Bronchus fibroblast of lung (primary cell): ENCODE measurements around the gene WFDC13. TPM values are rescaled to one million over a fixed set of nuclear protein-coding genes. Genes with fewer than 3 reads are reported as not detected.

Source experiments
- total RNA-seq: library from RNA; depleted of rRNA; stranded (reverse); fragments of >200 nt; gene quantifications from 2 replicates; pipeline ENCODE4 v1.2.3, GENCODE V29; 2015

WFDC13 gene, protein sequence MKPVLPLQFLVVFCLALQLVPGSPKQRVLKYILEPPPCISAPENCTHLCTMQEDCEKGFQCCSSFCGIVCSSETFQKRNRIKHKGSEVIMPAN
- total RNA-seq = not detected in 2 replicates

DNA sequence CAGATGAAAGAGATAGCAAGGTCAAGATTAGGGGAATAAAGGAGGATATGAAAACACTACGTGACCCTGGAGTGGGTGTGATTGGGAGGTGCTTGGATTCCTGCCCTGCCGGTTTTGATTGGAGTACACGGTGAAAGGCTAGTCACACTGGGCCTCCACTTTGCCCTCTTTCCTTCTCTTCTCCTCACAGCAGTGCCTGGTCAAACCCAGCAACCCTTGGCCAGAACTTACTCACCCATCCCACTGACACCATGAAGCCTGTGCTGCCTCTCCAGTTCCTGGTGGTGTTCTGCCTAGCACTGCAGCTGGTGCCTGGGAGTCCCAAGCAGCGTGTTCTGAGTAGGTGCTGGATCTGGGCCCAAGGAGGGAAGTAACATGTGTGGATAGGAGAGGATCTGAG is at the start of gene WFDC13:
Gene WFDC13, plus strand, starts transcription at position 166 of the 400 bp plus-strand sequence. Its CDS starts 86 bp downstream, at position 252.

DNA sequence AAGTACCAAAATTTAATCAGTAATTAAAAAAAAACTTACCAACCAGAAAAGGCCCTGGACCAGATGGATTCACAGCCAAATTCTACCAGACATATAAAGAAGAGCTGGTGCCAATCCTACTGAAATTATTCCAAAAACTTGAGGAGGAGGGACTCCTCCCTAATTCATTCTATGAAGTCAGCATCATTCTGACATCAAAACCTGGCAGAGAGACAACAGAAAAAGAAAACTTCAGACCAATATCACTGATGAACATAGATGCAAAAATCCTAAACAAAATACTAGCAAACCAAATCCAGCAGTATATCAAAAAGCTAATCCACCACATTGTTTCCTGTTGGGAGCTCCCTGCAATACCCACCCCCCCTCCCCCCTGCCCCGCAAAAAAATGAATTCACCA is 31.7 kb upstream of the WFDC13 start, which contains the start of gene WFDC11:
Gene WFDC11, minus strand, starts transcription at position 101 of the 400 bp plus-strand sequence. CDS start 19,639 bp downstream, outside the sequence.

DNA sequence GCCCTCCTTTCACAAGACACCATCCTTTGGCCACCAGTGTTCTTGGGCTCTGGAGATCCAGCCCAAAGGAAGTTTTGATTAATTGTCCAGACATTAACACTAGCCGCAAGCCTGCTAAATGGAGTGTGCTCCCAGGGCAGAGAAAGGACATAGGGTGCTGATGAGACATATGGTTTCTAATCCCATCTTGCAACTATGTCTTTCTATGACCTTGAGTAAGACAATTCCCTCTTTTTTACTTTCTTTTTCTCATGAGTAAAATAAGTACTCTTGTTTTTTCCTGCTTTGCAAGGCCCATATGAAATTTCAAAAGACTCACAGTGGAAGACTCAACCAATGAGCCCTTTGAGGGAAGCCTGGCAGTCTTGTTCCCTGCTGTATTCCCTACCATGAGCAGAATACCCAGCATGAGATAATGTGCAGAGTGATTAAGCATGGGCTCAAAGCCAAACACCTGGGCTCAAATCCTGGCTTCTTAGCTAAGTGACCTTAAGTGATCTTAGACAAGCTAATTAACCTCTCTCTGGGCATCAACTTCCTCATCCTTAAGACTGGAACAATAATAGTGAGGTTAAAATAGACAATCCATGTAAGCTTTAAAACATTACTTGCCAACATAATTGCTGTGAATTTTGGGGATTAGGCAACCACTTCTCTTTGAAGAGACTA is 3.3 kb downstream of the WFDC13 start, which contains the start of gene WFDC10B:
Gene WFDC10B, minus strand, starts transcription at position 51 of the 669 bp plus-strand sequence. CDS start 19,027 bp downstream, outside the sequence.

DNA sequence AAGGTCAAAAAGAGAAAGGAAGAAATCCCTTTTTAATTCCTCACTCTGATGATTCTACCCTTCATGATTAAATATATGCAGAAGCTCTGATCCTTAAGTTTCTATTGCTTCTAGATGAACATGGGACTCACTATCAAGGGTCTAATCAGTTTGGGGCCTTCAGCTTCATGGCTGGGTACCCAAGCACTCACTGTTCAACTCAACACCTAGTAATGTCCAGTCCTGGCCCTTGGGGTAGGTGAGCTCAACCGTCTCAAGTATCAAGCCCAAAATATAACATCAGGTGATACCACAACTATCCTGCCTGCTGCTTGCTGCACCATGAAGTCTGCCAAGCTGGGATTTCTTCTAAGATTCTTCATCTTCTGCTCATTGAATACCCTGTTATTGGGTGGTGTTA is 20.2 kb downstream of the WFDC13 start, which contains the start of gene SPINT4:
Gene SPINT4, plus strand, starts transcription at position 301 of the 400 bp plus-strand sequence. Its CDS starts 21 bp downstream, at position 322.

Other genes with a start within 250 kb of the WFDC13 start
- not detected in 2 replicates for gene WFDC2, start 232.3 kb upstream of the WFDC13 start, total RNA-seq
- gene SPINT3, start 186.4 kb upstream of the WFDC13 start, total RNA-seq = not detected in 2 replicates
- gene WFDC6, start 162.6 kb upstream of the WFDC13 start, total RNA-seq = not detected in 2 replicates
- not detected in 2 replicates for gene EPPIN, start 154.6 kb upstream of the WFDC13 start, total RNA-seq
- not detected in 2 replicates for gene WFDC8, start 122.8 kb upstream of the WFDC13 start, total RNA-seq
- not detected in 2 replicates for gene WFDC10A, start 72.3 kb upstream of the WFDC13 start, total RNA-seq
- gene WFDC9, start 70.8 kb upstream of the WFDC13 start, total RNA-seq = not detected in 2 replicates
- gene WFDC11, start 31.8 kb upstream of the WFDC13 start, total RNA-seq = not detected in 2 replicates
- gene WFDC10B, start 3.0 kb downstream of the WFDC13 start, total RNA-seq = not detected in 2 replicates
- not detected in 2 replicates for gene SPINT4, start 20.3 kb downstream of the WFDC13 start, total RNA-seq
- gene WFDC3, start 89.8 kb downstream of the WFDC13 start, total RNA-seq = 0.67 TPM in 1 of 2 replicates, not detected in the other
- gene DNTTIP1, start 89.9 kb downstream of the WFDC13 start, total RNA-seq = 29.6 and 36.7 TPM in 2 replicates
- gene UBE2C, start 110.6 kb downstream of the WFDC13 start, total RNA-seq = 225 and 261 TPM in 2 replicates
- gene TNNC2, start 125.3 kb downstream of the WFDC13 start, total RNA-seq = 0.84 TPM in 1 of 2 replicates, not detected in the other
- gene SNX21, start 131.8 kb downstream of the WFDC13 start, total RNA-seq = 49.5 and 53.3 TPM in 2 replicates
- gene ACOT8, start 155.4 kb downstream of the WFDC13 start, total RNA-seq = 39.8 and 40.3 TPM in 2 replicates
- gene ZSWIM3, start 155.6 kb downstream of the WFDC13 start, total RNA-seq = 3.9 and 4.0 TPM in 2 replicates
- gene ZSWIM1, start 179.2 kb downstream of the WFDC13 start, total RNA-seq = 9.2 and 9.4 TPM in 2 replicates
- gene SPATA25, start 185.6 kb downstream of the WFDC13 start, total RNA-seq = 0.15 TPM in 1 of 2 replicates, not detected in the other
- 3.4 and 3.7 TPM in 2 replicates for gene NEURL2, start 189.2 kb downstream of the WFDC13 start, total RNA-seq
- 77.2 and 91.1 TPM in 2 replicates for gene CTSA, start 189.3 kb downstream of the WFDC13 start, total RNA-seq
- gene PLTP, start 210.1 kb downstream of the WFDC13 start, total RNA-seq = 48.3 and 51.7 TPM in 2 replicates
- 19.7 and 22.7 TPM in 2 replicates for gene PCIF1, start 232.6 kb downstream of the WFDC13 start, total RNA-seq